GM12892 (cell line): ENCODE results near the gene DPYSL3.
"Not testable (repeated sequence)": the region's sequence is repeated elsewhere in the genome, so short reads cannot be mapped to it uniquely, and the experiment has no call there.

ENCODE experiments used
- DNase-seq: peaks from one replicate; pipeline ENCODE4 v3.0.0; 2011; ENCODE audit not compliant: insufficient read length
- FAIRE-seq: peaks from 2 replicates; lab custom pipeline; 2011; peaks lifted over from hg19 to GRCh38; lab: Jason Lieb, UNC
- POLR2A ChIP-seq: IDR thresholded peaks from 2 replicates; pipeline ENCODE4 v1.6.1; 2011; ENCODE audit warnings: low read depth, low read length, control low read depth
- POLR2AphosphoS5 ChIP-seq: IDR thresholded peaks from 2 replicates; pipeline ENCODE4 v1.6.1; 2011; ENCODE audit warnings: low read depth, low read length, control low read depth
- TAF1 ChIP-seq: IDR thresholded peaks from 2 replicates; pipeline ENCODE4 v1.6.1; 2011; ENCODE audit warnings: low read depth, mild to moderate bottlenecking, control low read depth, low read length, borderline replicate concordance

The DPYSL3 gene

GRCh38 chr5:147369742-147370374 lies 140.0 kb downstream of the DPYSL3 start:
- DNase-seq (no peak), FAIRE-seq (no peak)
- TF ChIP-seq POLR2AphosphoS5 (no peak), POLR2A (no peak), TAF1 (no peak)

GRCh38 chr5:147367381-147367780 lies 142.5 kb downstream of the DPYSL3 start:
- FAIRE-seq, DNase-seq: not testable (repeated sequence)

DNA sequence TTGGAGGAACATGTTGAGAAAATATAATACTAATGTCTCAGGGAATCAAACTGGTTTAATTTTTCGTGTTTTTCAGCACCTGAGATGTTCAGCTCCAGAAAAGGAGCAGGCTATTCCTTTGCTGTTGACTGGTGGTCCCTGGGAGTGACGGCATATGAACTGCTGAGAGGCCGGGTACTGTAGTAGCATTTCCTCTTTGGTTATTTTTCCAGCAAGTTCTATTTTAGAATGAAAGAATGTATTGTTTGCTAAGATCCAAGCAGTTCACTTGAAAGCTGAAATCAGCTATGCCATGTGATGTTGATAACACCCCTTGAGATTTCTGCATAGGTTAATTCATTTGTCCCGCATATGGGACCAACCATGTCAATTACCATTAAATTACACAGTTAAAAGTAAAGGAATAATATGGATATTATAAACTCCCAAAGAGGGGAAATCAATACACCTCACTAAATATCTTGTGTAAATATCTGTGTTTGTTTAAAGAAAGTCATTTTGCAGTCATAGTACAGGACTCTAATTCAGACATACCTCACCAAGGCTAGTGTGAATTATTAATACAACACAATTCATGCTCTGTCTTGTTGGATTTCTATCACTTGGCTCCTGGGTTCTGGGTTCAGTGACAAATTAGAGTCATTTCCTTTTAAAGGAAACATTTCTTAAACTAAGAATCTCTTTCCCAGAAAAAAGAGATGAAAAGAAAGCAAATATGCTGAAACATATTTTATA lies 148.3 kb downstream of the DPYSL3 start:
- TF ChIP-seq POLR2AphosphoS5 (no peak), POLR2A (no peak), TAF1 (no peak)
- no peak for FAIRE-seq
- no peak for DNase-seq

- FAIRE-seq, result no peak
- TF ChIP-seq TAF1 (no peak), POLR2AphosphoS5 (no peak), POLR2A (no peak)
- no peak for DNase-seq
These were observed 149.1 kb downstream of the DPYSL3 start for GRCh38 chr5:147360816-147361215.

DNA sequence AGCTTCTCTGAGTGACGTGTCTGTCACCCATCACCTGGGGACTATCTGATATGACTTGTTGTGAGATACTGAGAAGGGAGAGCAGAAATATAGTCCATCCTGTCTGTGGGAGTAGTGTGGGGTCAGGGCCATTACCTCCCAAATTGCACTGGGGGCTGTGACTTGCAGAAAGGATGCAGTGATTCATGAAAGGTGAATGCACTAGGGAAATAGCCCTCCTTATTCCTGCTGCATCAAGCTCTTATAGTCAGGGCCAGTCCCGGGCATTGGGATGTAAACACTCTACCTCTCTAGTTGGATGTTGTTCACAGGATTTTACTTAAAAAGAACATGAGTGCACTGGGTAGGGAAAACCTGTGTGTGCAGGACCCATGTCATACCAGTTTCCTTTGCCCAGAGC lies 150.3 kb downstream of the DPYSL3 start:
- TF ChIP-seq POLR2AphosphoS5 (no peak), POLR2A (no peak), TAF1 (no peak)
- FAIRE-seq, result no peak
- no peak for DNase-seq

- TF ChIP-seq POLR2A (no peak), POLR2AphosphoS5 (no peak), TAF1 (no peak)
- DNase-seq (no peak), FAIRE-seq (no peak)
These were observed 150.8 kb downstream of the DPYSL3 start for GRCh38 chr5:147359101-147359500.

DNA sequence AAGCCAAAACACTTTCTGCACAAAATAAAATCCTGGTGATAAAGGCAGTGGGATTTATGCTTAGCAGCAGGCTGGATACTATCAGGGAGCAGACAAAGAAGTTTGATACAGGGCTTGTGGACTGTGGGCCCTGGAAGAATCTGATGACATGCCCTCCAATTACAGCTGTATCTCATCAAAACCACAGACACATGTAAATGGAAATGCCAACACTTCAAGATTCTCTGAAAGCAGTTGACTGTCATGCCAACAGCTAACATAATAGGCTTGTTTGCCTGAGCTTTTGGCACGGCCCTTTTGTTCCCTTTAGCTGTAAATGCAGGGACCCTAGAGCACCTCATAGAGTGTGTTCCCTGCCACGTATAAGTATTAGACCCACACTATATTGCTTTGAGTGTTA lies 160.6 kb downstream of the DPYSL3 start:
- FAIRE-seq (no peak), DNase-seq (no peak)
- no peak for TF ChIP-seq POLR2AphosphoS5
- no peak for TF ChIP-seq TAF1
- TF ChIP-seq POLR2A, result no peak

- no peak for TF ChIP-seq TAF1
- TF ChIP-seq POLR2AphosphoS5, result no peak
- TF ChIP-seq POLR2A, result no peak
- no peak for DNase-seq
- no peak for FAIRE-seq
These were observed 161.4 kb downstream of the DPYSL3 start for GRCh38 chr5:147348451-147348850.

GRCh38 chr5:147348046-147348445 lies 161.8 kb downstream of the DPYSL3 start:
- FAIRE-seq (no peak), DNase-seq (no peak)
- TF ChIP-seq POLR2AphosphoS5, result no peak
- no peak for TF ChIP-seq TAF1
- TF ChIP-seq POLR2A, result no peak

- no peak for DNase-seq
- FAIRE-seq, result no peak
- no peak for TF ChIP-seq POLR2A
- no peak for TF ChIP-seq TAF1
- no peak for TF ChIP-seq POLR2AphosphoS5
These were observed 163.8 kb downstream of the DPYSL3 start for GRCh38 chr5:147346006-147346561.

DNA sequence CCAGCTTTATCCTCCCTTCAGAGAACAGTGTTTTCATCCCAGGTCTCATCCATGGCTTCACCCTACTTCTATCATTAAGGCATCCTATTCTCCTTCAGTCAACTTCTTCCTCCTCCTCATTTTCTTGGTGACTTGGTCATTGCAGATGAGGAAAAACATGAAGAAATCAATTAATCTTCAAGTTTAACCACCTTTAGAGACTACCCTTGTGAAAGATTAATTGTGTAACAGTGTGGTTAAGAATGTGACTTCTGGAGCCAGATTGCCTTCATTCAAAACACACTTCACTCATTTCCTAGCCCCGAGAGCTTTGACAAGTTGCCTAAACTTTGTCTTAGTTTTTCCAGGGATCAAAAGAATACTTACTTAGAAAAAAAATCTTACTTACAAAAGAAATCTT lies 165.0 kb downstream of the DPYSL3 start:
- TF ChIP-seq TAF1, result no peak
- no peak for TF ChIP-seq POLR2A
- no peak for TF ChIP-seq POLR2AphosphoS5
- no peak for FAIRE-seq
- DNase-seq, result no peak

DNA sequence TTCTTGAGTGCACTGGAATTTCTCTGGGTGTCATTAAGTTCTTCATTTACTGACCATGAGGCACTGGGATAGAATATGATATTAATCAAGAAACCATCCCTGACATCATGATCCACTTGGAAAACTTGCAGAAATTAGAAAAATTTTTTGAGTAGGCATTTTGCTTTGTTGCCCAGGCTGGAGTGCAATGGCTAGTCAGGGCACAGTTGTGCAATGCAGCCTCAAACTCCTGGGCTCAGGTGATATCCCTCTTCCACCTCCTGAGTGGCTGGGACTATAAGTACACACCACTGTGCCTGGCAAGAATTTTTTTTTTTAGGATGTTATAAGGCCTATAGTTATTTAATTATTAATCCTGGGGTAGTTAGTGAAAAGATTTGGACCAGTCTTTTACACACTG lies 168.5 kb downstream of the DPYSL3 start:
- no peak for FAIRE-seq
- DNase-seq, result no peak
- TF ChIP-seq TAF1 (no peak), POLR2A (no peak), POLR2AphosphoS5 (no peak)

DNA sequence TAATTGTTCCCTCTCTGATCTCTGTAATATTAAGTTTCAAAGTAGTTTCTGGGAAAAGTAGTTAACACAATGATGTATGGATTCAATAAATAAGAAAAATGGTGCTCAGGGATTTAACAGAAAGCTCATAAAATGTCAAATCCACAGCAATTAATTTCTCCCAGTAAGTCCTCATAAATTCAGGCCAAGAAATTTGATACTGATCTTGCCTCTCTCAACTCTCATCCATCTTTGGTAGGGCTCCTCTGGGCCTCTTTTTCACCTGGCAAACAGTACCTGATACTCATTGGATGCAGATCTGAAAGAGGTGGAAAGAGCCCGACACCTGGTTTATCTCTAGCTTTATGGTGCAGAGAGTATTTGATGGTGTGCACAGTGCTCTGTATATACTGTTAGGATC lies 168.9 kb downstream of the DPYSL3 start:
- TF ChIP-seq TAF1, result no peak
- TF ChIP-seq POLR2AphosphoS5, result no peak
- no peak for TF ChIP-seq POLR2A
- no peak for DNase-seq
- FAIRE-seq, result no peak
